HepG2 (cell line): Measurements from ENCODE around the gene ORMDL3. TPM values are rescaled to one million over a fixed set of nuclear protein-coding genes. Genes with fewer than 3 reads are reported as not detected.
A peak's percentile ranks its signal among the peaks of the same experiment; 100 is the strongest.

Experiments
- BORCS8-MEF2B ChIP-seq: sonication (generic); formaldehyde crosslinking; IDR thresholded peaks from 2 replicates; pipeline ENCODE4 v1.8.0; 2022; ENCODE audit warnings: mild to moderate bottlenecking, missing genetic modification reagents
- FLYWCH1 ChIP-seq: sonication (generic); formaldehyde crosslinking; IDR thresholded peaks from 2 replicates; pipeline ENCODE4 v1.8.1; 2023; ENCODE audit warnings: mild to moderate bottlenecking, missing genetic modification reagents
- FOXA3 ChIP-seq: IDR thresholded peaks from 2 replicates; pipeline ENCODE4 v1.6.1; 2016; ENCODE audit warnings: missing genetic modification reagents, missing compliant biosample characterization
- FOXK1 ChIP-seq: sonication (generic); formaldehyde crosslinking; IDR thresholded peaks from 2 replicates; pipeline ENCODE4 v1.4.0; 2020; ENCODE audit warnings: low read depth, missing genetic modification reagents, borderline replicate concordance
- MIER3 ChIP-seq: IDR thresholded peaks from 2 replicates; pipeline ENCODE4 v1.6.1; 2016; ENCODE audit warnings: missing compliant biosample characterization, borderline replicate concordance
- NFYC ChIP-seq: IDR thresholded peaks from 2 replicates; pipeline ENCODE4 v1.6.1; 2016; ENCODE audit warnings: missing genetic modification reagents, missing compliant biosample characterization
- NR2F2 ChIP-seq: IDR thresholded peaks from 2 replicates; pipeline ENCODE4 v1.6.1; 2012; ENCODE audit warnings: low read depth, inconsistent platforms, borderline replicate concordance
- NR2F6 ChIP-seq, 2 experiments: IDR thresholded peaks; 2 replicates each; pipeline ENCODE4 v1.6.1; 2016; ENCODE audit warnings: antibody characterized with exemption in 1 of 2, mild to moderate bottlenecking in 1 of 2
- XBP1 ChIP-seq: sonication (generic); formaldehyde crosslinking; IDR thresholded peaks from 2 replicates; pipeline ENCODE4 v1.5.0; 2020; ENCODE audit warnings: missing genetic modification reagents
- ZNF253 ChIP-seq: sonication (generic); formaldehyde crosslinking; IDR thresholded peaks from 2 replicates; pipeline ENCODE4 v1.8.0; 2022; ENCODE audit warnings: mild to moderate bottlenecking, missing genetic modification reagents, borderline replicate concordance
- ZNF343 ChIP-seq: sonication (generic); formaldehyde crosslinking; IDR thresholded peaks from 2 replicates; pipeline ENCODE4 v1.4.0; 2020; ENCODE audit warnings: mild to moderate bottlenecking, missing genetic modification reagents
- ZNF552 ChIP-seq: sonication (generic); formaldehyde crosslinking; IDR thresholded peaks from 2 replicates; pipeline ENCODE4 v1.9.0; 2022; ENCODE audit warnings: missing genetic modification reagents, mild to moderate bottlenecking, borderline replicate concordance
- ZNF598 ChIP-seq: sonication (generic); formaldehyde crosslinking; IDR thresholded peaks from 2 replicates; pipeline ENCODE4 v1.5.1; 2020; ENCODE audit warnings: mild to moderate bottlenecking, missing genetic modification reagents, borderline replicate concordance
- ZNF605 ChIP-seq: sonication (generic); formaldehyde crosslinking; IDR thresholded peaks from 2 replicates; pipeline ENCODE4 v1.8.0; 2022; ENCODE audit warnings: mild to moderate bottlenecking, missing genetic modification reagents
- ZNF850 ChIP-seq: sonication (generic); formaldehyde crosslinking; conservative IDR thresholded peaks from 2 replicates; pipeline ENCODE4 v1.9.0; 2021; ENCODE audit warnings: mild to moderate bottlenecking, missing genetic modification reagents
- ZNF879 ChIP-seq: sonication (generic); formaldehyde crosslinking; IDR thresholded peaks from 2 replicates; pipeline ENCODE4 v1.8.1; 2023; ENCODE audit warnings: missing genetic modification reagents
- ZSCAN29 ChIP-seq: sonication (generic); formaldehyde crosslinking; conservative IDR thresholded peaks from 2 replicates; pipeline ENCODE4 v1.4.0; 2020; ENCODE audit warnings: mild to moderate bottlenecking, missing genetic modification reagents
- ZZZ3 ChIP-seq: sonication (generic); formaldehyde crosslinking; IDR thresholded peaks from 2 replicates; pipeline ENCODE4 v1.4.0; 2020; ENCODE audit warnings: missing genetic modification reagents, mild to moderate bottlenecking, borderline replicate concordance
- polyA plus RNA-seq, 8 experiments: library from polyadenylated mRNA; depleted of rRNA in 3 of 8; stranded (reverse) in 7 of 8; unstranded in 1 of 8; fragments of >200 nt; fragmentation: Illumina TruSeq in 4 of 8; extraction: Trizol in 4 of 8; gene quantifications; 2 replicates each; pipeline versions ENCODE4 v1.2.1 to v1.2.3, GENCODE V29; 2011 to 2016; ENCODE audit warnings: low read depth in 4 of 8, missing spikeins in 1 of 8, mixed read lengths in 1 of 8; ENCODE audit not compliant: insufficient read depth in 1 of 8
- total RNA-seq, 5 experiments: library from RNA; depleted of rRNA; stranded (reverse); fragments of >200 nt; fragmentation: Illumina TruSeq; extraction: Trizol; gene quantifications; 2 replicates each; pipeline ENCODE4 v1.2.3, GENCODE V29; 2016; ENCODE audit warnings: low read depth in 1 of 5
- TF ChIP-seq, protein P1 (sequence below): IDR thresholded peaks from 2 replicates; pipeline ENCODE4 v1.6.1; 2016; ENCODE audit warnings: low read depth, missing genetic modification reagents, missing compliant biosample characterization
- TF ChIP-seq, protein P2 (sequence below): sonication (generic); formaldehyde crosslinking; IDR thresholded peaks from 2 replicates; pipeline ENCODE4 v1.4.0; 2020; ENCODE audit warnings: missing genetic modification reagents; ENCODE audit errors: not compliant biosample characterization
- TF ChIP-seq, protein P3 (sequence below): sonication (generic); formaldehyde crosslinking; IDR thresholded peaks from 2 replicates; pipeline ENCODE4 v1.8.1; 2023; ENCODE audit warnings: mild to moderate bottlenecking, missing genetic modification reagents
- TF ChIP-seq, protein P4 (sequence below): sonication (generic); formaldehyde crosslinking; IDR thresholded peaks from 2 replicates; pipeline ENCODE4 v1.8.0; 2022; ENCODE audit warnings: missing genetic modification reagents, mild to moderate bottlenecking, moderate library complexity, borderline replicate concordance

Gene ORMDL3
- total and polyA plus RNA-seq, 2 of the 13 experiments (the other 11 are each of a cell fraction or from before 2014, with no cell fraction given): 181 to 384 TPM

DNA sequence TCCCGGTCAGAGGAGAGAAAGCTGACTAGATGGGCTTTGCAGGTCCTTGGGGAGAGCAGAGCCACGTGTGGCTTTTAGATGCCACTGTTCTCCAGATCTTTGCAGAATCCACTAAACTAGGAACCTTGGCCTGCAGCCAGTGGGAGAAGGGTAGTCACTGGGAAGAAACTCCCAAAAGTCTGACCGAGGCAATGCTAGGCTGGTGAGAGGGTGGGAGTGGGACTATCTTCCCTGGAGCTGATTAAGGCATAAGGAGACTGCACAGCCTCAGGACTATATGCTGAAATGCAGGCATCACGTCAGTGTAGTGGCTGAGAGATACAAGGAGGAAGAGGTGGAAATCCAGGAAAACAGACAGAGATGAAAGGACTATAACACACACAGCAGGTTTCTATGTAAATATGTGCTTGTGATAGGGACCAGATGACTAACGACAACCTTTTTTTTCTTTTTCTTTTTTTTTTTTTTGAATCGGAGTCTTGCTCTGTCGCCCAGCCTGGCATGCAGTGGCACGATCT is 33.2 kb upstream of the ORMDL3 start (continued):
- TF ChIP-seq, protein P1, sequence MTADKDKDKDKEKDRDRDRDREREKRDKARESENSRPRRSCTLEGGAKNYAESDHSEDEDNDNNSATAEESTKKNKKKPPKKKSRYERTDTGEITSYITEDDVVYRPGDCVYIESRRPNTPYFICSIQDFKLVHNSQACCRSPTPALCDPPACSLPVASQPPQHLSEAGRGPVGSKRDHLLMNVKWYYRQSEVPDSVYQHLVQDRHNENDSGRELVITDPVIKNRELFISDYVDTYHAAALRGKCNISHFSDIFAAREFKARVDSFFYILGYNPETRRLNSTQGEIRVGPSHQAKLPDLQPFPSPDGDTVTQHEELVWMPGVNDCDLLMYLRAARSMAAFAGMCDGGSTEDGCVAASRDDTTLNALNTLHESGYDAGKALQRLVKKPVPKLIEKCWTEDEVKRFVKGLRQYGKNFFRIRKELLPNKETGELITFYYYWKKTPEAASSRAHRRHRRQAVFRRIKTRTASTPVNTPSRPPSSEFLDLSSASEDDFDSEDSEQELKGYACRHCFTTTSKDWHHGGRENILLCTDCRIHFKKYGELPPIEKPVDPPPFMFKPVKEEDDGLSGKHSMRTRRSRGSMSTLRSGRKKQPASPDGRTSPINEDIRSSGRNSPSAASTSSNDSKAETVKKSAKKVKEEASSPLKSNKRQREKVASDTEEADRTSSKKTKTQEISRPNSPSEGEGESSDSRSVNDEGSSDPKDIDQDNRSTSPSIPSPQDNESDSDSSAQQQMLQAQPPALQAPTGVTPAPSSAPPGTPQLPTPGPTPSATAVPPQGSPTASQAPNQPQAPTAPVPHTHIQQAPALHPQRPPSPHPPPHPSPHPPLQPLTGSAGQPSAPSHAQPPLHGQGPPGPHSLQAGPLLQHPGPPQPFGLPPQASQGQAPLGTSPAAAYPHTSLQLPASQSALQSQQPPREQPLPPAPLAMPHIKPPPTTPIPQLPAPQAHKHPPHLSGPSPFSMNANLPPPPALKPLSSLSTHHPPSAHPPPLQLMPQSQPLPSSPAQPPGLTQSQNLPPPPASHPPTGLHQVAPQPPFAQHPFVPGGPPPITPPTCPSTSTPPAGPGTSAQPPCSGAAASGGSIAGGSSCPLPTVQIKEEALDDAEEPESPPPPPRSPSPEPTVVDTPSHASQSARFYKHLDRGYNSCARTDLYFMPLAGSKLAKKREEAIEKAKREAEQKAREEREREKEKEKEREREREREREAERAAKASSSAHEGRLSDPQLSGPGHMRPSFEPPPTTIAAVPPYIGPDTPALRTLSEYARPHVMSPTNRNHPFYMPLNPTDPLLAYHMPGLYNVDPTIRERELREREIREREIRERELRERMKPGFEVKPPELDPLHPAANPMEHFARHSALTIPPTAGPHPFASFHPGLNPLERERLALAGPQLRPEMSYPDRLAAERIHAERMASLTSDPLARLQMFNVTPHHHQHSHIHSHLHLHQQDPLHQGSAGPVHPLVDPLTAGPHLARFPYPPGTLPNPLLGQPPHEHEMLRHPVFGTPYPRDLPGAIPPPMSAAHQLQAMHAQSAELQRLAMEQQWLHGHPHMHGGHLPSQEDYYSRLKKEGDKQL (CRISPR knock-in tag): no peak
- TF ChIP-seq NR2F2 (no peak), ZNF552 (CRISPR knock-in tag) (no peak), XBP1 (CRISPR knock-in tag) (no peak), NFYC (CRISPR knock-in tag) (no peak), ZZZ3 (CRISPR knock-in tag) (no peak), FLYWCH1 (CRISPR knock-in tag) (no peak), ZNF850 (CRISPR knock-in tag) (no peak), NR2F6 (IDR thresholded peaks at IDR 0.05) (no peak), NR2F6 (CRISPR knock-in tag; IDR thresholded peaks at IDR 0.05) (no peak), FOXA3 (CRISPR knock-in tag) (peak; percentile 83), ZNF879 (CRISPR knock-in tag) (no peak), MIER3 (CRISPR knock-in tag) (no peak), ZNF343 (CRISPR knock-in tag) (no peak), ZSCAN29 (CRISPR knock-in tag) (no peak), FOXK1 (no peak), ZNF253 (CRISPR knock-in tag) (no peak), ZNF598 (CRISPR knock-in tag) (no peak), ZNF605 (CRISPR knock-in tag) (no peak), BORCS8-MEF2B (CRISPR knock-in tag) (no peak)
- TF ChIP-seq, protein P2, sequence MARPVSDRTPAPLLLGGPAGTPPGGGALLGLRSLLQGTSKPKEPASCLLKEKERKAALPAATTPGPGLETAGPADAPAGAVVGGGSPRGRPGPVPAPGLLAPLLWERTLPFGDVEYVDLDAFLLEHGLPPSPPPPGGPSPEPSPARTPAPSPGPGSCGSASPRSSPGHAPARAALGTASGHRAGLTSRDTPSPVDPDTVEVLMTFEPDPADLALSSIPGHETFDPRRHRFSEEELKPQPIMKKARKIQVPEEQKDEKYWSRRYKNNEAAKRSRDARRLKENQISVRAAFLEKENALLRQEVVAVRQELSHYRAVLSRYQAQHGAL (CRISPR knock-in tag): no peak
- TF ChIP-seq, protein P3, sequence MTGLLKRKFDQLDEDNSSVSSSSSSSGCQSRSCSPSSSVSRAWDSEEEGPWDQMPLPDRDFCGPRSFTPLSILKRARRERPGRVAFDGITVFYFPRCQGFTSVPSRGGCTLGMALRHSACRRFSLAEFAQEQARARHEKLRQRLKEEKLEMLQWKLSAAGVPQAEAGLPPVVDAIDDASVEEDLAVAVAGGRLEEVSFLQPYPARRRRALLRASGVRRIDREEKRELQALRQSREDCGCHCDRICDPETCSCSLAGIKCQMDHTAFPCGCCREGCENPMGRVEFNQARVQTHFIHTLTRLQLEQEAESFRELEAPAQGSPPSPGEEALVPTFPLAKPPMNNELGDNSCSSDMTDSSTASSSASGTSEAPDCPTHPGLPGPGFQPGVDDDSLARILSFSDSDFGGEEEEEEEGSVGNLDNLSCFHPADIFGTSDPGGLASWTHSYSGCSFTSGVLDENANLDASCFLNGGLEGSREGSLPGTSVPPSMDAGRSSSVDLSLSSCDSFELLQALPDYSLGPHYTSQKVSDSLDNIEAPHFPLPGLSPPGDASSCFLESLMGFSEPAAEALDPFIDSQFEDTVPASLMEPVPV (CRISPR knock-in tag): no peak
- TF ChIP-seq, protein P4, sequence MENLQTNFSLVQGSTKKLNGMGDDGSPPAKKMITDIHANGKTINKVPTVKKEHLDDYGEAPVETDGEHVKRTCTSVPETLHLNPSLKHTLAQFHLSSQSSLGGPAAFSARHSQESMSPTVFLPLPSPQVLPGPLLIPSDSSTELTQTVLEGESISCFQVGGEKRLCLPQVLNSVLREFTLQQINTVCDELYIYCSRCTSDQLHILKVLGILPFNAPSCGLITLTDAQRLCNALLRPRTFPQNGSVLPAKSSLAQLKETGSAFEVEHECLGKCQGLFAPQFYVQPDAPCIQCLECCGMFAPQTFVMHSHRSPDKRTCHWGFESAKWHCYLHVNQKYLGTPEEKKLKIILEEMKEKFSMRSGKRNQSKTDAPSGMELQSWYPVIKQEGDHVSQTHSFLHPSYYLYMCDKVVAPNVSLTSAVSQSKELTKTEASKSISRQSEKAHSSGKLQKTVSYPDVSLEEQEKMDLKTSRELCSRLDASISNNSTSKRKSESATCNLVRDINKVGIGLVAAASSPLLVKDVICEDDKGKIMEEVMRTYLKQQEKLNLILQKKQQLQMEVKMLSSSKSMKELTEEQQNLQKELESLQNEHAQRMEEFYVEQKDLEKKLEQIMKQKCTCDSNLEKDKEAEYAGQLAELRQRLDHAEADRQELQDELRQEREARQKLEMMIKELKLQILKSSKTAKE (CRISPR knock-in tag): no peak
